COLO668 (cell line): ENCODE data around the gene NTSR1.

ENCODE experiments used
- DNase-seq: peaks from one replicate; lab custom pipeline; 2025; ENCODE audit not compliant: unreplicated experiment; lab: John Stamatoyannopoulos, UW

NTSR1 gene

DNA sequence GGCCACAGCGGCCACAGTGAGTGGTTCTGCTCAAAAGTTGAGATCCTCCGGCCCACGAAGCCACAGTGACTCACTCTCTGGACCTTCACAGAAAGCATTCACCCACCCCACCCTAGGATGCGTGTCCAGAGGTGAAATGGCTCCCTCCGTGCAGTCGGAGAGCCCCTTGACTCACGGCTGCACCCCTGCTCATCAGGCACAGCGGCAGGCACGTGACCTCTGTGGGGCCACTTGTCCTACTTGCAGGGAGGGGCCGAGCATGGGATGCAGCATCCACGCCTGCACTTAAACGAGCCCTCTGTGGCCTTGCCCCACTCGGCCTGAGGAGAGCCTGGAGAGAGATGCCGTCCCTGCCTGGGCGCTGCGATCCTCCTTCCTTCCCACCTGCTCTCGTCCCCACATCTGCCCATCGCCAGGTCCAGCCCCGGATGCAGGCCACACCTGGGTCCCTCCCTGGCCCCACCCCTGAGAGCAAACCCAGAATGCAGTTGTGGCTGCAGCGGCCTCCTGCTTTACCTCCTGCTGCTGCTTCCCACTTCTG, 28.7 kb downstream of the NTSR1 start:
- DNase-seq, result peak; percentile 22

DNA sequence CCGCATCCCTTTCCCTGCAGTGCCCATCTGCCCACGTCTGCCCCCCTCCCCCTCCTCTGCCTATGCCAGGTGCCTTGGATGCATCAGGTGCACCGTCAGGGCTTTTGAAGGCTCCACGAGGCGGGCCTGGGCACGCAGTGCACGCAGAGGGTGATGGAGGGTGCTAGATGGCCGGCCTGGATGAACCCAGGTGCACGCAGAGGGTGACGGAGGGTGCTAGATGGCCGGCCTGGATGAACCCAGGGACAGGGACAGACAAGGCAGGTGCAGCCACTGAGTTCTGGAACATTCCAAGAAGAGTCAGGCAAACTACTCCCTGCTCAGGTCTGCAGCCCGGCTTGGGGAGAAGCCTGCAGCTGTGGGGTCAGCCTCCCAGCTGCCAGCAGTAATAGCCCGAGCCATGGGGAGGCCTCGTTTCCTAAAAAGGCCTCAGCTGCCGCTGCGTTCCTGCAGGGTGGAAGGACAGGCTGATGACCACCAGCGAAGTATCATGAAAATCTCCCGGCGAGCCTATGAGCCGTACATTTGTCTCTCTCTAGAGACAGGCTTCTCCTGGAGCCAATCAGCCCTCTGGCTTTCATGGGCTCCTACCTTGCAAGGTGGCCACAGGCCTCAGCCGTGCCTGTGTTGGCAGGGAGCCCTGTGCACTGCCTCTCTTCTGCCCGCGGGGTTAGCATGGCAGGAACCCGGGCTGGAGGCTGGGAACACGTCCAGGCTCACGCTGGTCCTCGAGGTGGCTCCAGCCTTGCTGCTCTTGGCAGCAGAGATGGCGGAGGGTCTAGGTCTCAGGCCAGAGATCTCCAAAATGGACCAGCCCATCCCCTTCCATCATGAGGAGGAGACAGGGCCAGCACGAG, 29.6 kb downstream of the NTSR1 start:
- no peak for DNase-seq

DNA sequence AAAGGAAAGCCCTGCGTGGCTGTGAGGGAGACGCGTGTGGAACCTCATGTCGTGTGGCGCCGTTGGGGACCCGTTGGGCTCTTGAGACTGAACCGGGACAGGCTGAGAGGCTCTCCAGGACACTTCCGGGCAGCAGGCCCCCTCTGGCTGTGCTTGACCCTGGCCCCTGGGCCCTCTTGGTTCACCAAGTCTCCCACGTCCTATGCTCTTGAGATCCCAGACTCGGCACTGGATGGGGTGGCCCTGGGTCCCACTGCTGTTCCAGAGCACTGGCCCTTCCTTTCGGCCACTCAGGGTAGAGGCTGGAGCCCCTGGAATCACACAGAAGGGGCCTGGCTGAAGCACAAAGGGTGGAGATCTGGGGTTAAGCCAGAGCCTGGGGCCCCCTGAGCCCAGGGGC, 30.4 kb downstream of the NTSR1 start:
- no peak for DNase-seq

DNA sequence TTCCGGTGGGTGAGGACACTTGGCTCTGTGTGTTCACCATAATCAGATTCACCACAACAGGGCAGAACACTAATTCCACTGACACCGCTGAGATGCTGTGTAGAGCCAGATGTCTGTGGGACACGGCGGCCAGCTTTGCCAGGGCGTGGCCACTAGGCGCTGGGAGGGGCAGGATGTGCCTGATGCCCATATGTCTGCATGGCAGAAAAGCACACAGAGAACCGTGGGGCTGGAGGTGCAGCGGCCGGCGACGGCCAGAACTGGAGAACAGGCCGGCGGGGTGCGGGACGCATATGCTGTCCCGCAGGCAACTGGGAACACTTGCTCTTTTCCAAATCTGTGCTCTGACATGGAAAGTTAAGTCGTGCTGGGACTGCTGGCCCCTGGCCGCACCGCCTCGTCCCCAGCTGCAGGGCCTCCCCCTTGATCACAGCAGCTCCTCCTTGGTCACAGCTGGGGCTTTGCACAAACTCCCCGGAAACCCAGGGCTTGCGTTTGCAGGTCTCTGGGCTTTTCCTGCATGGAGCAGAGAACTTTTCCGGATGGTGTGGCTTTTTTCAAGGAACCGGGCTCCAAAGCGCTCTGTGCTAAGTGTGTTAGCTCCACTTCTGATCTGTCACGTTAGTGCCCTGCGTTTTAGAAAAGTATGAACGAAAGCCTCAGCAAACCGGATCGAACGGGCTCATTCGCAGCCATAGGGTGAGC, 31.1 kb downstream of the NTSR1 start:
- DNase-seq, result peak; percentile 16

DNA sequence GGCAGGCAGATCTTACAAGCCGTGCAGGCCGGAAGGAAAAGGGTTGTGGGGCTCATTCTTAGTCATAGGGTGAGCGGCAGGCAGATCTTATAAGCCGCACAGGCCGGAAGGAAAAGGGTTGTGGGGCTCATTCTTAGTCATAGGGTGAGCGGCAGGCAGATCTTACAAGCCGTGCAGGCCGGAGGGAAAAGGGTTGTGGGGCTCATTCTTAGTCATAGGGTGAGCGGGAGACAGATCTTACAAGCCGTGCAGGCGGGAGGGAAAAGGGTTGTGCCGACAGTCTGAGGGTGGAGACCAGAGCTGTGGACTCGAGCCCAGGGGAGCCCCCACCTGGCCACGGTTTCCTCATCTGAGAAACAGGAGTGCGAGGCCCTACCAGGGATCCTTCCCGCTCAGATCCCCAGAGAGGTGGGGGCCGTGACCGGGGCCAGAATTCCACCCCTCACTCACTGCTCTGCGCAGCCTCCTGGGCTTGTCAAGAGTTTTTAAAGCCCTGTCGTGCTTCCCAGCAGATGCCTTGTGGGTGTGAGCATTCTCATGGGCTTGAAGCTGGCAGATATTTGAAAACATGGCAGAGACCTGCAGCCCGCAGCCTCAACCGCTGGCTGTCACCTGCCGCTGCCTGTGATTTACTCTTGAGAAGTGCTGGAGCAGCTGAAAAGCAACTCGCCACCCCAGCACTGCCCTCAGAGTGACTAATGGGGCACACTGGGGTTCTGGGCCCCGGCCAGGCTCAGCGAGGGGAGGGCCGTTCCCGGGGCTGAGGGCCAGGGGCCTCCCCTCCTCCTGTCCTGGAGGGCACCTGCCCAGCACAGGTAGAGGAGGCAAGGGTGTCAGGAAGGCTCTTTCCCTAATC, 31.9 kb downstream of the NTSR1 start:
- DNase-seq, result no peak

DNA sequence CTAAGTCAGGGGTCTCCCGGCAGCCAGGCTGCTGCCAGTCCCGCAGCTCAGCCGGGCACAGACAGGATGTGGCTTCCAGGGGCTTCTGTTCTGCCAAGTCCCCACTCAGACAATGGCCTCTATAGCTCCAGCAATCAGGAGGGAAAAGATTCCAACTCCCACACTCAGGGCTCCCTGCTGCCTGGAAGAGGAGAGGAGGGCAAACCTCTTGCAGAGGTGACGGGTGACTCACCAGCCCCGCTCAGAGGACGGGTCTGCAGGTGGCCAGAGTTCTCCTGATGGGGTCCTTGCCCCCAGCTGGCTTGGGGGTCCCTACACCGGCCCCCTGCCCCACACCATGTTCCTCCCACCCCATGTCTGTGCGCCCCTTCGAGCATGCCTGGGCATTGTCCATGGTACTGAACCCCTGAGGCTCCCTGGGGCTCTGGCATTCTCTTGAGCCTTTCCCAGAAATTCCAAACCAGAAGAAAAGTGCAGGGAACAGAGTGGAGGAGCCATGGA, 32.6 kb downstream of the NTSR1 start:
- DNase-seq, result no peak

DNA sequence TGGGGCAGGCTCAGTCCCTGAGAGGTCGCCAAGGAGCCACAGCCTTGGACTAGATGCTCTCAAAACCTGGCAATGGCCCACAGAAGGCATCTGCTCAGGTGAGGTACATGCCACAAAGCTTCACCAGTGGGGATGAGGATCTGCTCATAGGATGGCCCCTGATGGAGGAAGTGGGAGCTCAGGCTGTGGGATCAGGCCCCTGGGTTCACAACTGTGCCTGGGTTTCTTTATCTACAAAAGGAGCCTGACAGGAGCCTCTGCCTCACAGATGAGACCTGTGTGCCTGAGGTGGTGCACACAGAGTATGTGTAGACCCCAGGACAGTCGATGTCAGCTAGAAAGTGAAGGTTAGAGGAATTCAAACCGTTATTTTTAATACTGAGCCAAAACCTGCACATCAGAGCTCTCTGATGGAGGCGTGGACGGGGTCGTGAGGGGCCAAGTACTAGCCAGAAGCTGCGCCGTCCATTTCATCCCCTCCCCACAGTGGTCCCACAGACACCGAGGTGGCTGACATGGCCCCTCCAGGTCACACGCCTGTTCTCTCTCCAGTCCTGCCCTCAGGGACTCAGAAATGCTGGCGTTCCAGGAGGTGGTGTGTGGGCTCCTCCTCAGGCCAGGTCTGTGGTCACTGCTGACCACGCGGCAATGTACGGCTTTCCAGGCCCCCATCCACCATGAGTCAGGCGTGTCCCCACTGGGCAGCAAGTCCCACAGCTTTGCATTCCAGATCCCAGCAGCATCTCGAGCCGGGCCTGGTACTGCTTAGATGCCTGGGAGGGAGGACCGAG, 33.3 kb downstream of the NTSR1 start:
- no peak for DNase-seq

DNA sequence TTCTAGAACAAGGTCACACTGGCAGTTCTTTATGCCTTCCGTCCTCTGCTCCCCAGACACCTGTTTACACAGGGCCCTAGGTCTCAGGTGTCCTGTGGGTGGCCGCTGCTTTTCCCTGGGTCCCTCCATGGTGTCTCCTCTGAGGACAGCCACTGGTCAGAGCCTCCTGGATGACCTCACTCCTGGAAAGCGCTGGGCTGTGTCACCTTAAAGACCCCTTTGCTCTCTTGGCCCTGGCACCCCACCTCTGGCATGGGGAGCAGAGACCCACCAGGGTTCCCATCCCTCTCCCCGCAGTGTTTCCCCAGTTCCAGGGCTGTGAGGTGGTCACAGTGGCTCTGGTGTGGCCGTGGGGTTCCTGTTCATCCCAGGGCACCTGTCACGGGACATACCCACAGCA, 33.9 kb downstream of the NTSR1 start:
- DNase-seq, result no peak

DNA sequence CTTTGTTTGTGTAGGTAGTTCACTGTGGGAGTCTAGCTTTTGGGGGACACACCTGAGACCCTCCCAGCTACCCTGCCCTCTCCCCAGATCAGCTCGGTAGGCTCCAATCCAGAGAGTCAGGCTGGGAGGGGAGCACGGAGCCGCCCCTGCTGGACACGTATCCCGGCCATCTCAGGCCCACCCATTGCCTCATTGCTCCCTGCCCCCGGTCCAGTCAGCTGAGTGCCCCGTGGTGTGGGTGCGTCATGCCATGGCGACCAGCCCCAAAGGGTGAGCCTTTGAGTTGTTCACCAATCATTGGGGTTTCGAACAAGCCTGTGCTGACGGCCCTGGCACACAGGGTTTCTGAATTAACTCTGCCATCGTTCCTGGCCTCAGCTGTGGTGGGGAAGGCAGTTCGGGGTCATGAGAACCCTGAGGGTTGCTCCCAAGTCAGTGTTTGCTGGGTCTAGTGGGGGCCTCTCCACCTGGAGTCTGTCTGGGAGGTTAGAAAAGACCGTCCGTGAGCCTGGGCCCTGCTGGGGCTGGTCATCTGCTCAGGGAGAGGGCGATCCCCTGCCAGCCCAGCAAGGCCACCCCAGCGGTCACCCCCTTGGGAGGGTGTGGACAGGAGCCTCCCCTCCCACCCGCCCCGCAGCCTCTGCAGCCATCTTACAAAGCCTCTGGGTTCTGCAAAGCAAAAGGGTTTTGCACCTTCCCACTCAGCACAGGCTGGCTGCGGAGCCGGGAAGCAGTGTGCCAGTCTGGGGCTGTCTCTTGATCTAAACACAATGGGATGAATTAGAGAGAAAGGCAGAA, 34.5 kb downstream of the NTSR1 start:
- DNase-seq, result no peak

DNA sequence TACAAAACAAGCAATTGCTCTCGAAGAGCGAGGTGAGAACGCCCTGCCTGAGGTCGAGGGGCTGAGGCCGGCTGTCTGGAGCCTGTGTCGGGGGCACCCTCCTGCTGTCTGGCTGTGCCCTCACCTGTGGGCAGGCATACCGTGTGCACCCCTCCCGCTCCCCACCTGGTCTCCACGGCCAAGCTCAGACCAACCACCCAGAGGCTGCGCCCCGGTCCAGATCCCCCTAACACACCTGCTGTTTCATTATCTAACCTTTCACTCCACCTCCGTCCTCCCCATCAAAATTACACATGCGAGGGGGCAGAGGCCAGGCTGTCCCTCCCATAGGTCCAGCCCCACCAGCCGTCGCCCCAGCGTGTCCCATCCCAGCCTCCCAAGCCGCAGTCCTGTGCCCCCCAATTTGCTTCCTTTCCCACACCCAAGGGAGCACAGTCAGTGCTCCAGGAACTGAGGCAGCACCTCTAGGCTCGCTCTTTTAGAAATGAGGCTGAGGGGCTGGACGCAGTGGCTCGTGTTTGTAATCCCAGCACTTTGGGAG, 35.2 kb downstream of the NTSR1 start:
- no peak for DNase-seq

DNA sequence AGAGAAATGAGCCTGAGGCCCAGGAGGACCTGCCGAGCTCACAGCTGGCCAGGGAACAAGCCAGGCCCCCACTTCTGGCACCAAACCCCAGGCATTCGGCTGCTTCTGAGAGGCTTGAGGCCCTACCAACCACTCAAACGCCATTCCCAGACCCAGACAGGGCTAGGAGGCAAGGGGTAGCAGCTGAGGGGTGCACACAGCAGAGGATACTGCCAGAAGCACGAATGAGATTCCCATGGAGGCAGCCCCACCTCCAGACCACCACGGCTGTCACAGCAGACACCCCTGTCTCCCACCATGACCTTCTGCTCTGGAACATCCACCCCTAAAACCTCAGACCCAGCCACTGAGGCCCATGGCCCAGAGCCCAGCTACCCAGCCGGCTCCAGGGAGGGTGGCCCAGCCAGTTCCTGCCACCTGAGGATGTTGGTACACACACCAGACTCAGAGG, 36.1 kb downstream of the NTSR1 start:
- no peak for DNase-seq

DNA sequence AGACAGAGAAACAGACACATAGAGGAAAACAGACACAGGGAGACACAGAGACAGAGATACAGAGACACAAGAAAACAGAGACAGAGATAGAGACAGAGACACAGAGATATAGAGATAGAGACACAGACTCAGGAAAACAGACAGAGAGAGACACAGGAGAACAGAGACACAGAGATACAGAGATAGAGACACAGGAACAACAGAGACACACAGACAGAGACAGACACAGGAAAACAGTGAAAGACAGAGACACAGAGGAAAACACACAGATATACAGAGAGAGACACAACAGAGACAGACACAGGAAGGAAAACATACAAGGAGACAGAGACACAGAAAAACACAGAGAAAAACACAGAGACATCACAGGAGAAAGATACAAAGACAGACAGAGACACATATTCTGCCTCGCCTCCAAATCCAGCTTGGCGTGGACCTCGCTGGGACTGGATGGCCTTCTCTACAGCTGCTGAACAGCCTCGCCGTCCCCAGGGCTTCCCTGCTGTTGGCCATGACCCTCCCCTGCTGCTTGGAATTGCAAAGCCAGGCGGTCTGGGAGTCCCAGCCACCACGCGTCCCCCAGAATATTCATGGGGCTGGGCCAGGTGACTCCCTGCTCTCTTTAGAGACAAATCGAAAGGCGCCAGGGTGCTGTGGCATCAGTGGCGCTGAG, 36.8 kb downstream of the NTSR1 start:
- DNase-seq, result no peak

DNA sequence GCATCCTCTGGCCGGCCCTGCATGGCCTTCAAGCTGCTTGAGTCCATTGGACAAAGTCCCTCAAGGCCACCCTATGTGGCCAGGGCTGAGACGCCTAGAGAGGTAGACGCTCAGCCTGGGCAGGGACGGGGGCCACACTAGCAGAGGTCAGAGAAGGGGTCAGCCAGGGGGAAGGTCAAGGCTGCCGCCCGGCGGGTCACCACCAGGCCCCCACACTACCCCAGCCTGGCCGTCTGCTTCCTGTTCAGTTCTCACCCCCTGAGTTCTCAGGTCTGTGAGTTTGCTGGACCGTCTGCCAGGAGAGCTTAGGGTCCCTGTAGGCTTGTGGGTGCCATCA, 37.3 kb downstream of the NTSR1 start:
- no peak for DNase-seq

DNA sequence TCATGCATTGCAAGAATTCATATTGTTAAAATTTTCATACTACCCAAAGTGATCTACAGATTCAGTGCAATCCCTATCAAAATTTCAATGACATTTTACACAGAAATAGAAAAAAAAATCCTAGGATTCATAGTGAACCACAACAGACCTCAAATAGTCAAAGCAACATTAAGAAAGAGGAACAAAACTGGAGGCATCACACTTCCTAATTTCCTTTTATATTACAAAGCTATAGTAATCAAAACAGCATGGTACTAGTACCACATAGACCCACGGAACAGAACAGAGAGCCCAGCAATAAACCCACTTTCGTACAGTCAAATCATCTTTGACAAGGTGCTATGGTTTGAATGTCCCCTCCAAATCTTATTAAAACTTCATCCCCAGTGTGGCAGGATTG, 39.7 kb downstream of the NTSR1 start:
- no peak for DNase-seq

DNA sequence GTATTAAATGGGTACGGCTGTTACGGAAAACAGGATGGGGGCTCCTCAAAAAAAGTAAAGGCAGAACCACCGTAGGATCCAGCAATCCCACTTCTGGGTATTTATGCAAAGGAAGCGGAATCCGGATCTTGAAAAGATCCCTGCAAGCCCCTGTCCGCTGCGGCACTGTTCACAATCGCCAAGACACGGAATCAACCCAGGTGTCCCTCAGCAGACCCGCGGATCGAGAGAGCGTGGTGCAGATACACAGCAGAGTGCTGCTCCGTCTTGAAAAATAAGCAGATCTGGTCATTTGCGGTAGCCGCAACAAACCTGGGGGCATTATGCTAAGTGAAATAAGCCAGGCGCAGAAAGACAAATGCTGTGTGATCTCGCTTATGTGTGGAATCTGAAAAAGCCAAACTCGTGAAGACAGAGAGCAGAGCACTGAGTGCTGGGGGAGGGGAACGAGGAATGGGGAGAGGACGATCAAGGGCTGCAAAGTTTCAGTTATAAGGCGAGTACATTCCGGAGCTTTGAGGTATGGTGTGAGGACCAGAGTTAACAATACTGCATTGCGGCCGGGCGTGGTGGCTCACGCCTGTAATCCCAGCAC, 41.3 kb downstream of the NTSR1 start:
- DNase-seq, result no peak

DNA sequence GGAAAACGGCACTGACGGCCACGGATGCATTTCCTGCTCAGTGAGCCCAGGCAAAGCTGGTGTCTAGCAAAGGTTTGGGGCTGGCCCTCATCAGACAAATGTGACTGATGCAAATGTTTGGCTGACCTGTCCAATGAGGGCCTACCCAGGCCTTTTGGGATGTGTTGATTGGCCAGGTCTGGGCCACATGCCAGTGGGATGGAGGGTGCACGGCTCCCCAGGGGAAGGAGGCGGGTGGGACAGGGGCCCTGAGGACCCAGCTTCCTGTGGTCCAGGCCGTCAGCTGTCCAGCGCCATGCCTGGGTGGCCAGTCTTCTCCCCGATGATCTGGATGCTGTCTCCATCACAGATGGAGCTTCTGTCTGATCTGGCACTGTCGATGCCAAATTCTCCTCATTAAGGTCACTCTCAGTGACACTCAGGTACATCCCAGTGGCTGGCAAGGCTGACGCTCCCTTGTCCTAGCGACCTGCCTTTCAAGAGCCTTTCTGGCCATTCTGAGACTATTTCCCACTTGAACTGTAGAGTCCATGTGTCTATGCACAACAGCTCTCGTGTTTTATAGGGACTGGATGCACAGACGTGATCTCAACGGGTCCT, 43.0 kb downstream of the NTSR1 start:
- DNase-seq, result no peak

DNA sequence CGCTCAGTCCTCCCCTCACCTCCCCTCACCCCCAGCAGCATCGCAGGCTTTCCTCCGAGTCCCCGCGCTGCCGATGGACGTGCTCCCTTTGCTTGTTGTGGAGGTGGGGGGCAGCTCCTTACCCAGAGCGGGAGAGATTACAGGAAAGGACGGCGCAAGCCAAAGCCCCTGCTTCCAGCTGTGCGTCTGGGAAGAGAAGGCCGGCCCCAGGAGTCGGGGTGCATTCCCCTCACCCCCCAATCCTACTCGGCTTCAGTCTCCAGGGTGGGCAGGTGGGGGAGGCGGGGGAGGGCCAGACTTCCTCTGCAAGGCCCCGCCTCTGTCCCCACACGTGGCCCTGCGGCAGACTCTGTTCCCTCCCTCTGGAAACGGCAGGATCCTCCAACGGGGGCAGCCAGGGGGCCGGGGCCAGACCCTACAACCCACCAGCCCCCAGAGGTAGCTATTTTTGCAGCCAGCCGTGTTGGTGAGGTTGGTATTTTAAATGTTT, 43.6 kb downstream of the NTSR1 start:
- DNase-seq, result no peak
